H1 (cell line): ENCODE results near the gene HNRNPU. TPM values are rescaled to one million over a fixed set of nuclear protein-coding genes. Genes with fewer than 3 reads are reported as not detected.
A peak's percentile ranks its signal among the peaks of the same experiment; 100 is the strongest.

Source experiments
- CBX5 ChIP-seq: fragments of 300-800, 300-1000 bp; sonication (generic); IDR thresholded peaks from 2 replicates; pipeline ENCODE4 v1.7.1; 2016; ENCODE audit warnings: antibody characterized with exemption, low read length, low read depth
- CHD1 ChIP-seq: IDR thresholded peaks from 2 replicates; pipeline ENCODE4 v1.6.1; 2012; ENCODE audit warnings: low read depth, low read length, improper control_type of control experiment
- FOSL1 ChIP-seq: IDR thresholded peaks from 2 replicates; pipeline ENCODE4 v1.6.1; 2011; ENCODE audit warnings: mild to moderate bottlenecking, low read depth, low read length, moderate library complexity; ENCODE audit not compliant: insufficient read depth
- HDAC2 ChIP-seq, 2 experiments: fragments of 300-600 bp in 1 of 2; sonication (generic) in 1 of 2; IDR thresholded peaks; 2 replicates each; pipeline ENCODE4 v1.6.1; 2011 to 2012; ENCODE audit warnings: low read depth in 2 of 2, low read length in 2 of 2, mild to moderate bottlenecking in 2 of 2, moderate library complexity in 2 of 2, borderline replicate concordance in 1 of 2, inconsistent platforms in 1 of 2
- KDM1A ChIP-seq: fragments of 200-600, 300-600 bp; sonication (generic); IDR thresholded peaks from 2 replicates; pipeline ENCODE4 v1.7.1; 2016; ENCODE audit warnings: mild to moderate bottlenecking, low read length, borderline replicate concordance
- KDM5A ChIP-seq: fragments of 200-600 bp; IDR thresholded peaks from 2 replicates; pipeline ENCODE4 v1.7.1; 2012; ENCODE audit warnings: mild to moderate bottlenecking, low read length, inconsistent platforms, mixed read lengths
- PHF8 ChIP-seq: fragments of 200-600 bp; sonication (generic); conservative IDR thresholded peaks from 2 replicates; pipeline ENCODE4 v1.7.1; 2012; ENCODE audit warnings: low read depth, mild to moderate bottlenecking, inconsistent platforms, low read length, moderate library complexity
- SP4 ChIP-seq: IDR thresholded peaks from 2 replicates; pipeline ENCODE4 v1.6.1; 2012; ENCODE audit warnings: low read length, inconsistent platforms
- TAF1 ChIP-seq: IDR thresholded peaks from 2 replicates; pipeline ENCODE4 v1.6.1; 2011; ENCODE audit warnings: mild to moderate bottlenecking, low read depth, low read length
- polyA plus RNA-seq, 7 experiments: library from polyadenylated mRNA; depleted of rRNA in 3 of 7; stranded (reverse) in 5 of 7; unstranded in 2 of 7; fragments of >200 nt in 5 of 7; fragments of 200-250 nt in 2 of 7; gene quantifications; 1 replicate in 5 of 7; 2 replicates in 1 of 7; 4 replicates in 1 of 7; pipeline versions ENCODE4 v1.2.1 to v1.2.3, GENCODE V29; 2011 to 2013; ENCODE audit warnings: missing spikeins in 2 of 7, mixed read lengths in 2 of 7
- total RNA-seq: library from RNA; stranded (reverse); fragmentation: NEBNext Ultra II Directional; extraction: Animal tissue kit (Norgen Biotek cat#: 25700); gene quantifications from 2 replicates; pipeline ENCODE4 v1.2.1, GENCODE V29; 2021
- TF ChIP-seq, protein P1 (sequence below): fragments of 300-600 bp; sonication (generic); IDR thresholded peaks from 2 replicates; pipeline ENCODE4 v1.7.1; 2012; ENCODE audit warnings: low read length, moderate library complexity, mild to moderate bottlenecking, inconsistent platforms; ENCODE audit not compliant: insufficient replicate concordance

The HNRNPU gene
- total and polyA plus RNA-seq, 2 of the 8 experiments (the other 6 are each of a cell fraction or from before 2014, with no cell fraction given): 95.6 to 606 TPM

DNA sequence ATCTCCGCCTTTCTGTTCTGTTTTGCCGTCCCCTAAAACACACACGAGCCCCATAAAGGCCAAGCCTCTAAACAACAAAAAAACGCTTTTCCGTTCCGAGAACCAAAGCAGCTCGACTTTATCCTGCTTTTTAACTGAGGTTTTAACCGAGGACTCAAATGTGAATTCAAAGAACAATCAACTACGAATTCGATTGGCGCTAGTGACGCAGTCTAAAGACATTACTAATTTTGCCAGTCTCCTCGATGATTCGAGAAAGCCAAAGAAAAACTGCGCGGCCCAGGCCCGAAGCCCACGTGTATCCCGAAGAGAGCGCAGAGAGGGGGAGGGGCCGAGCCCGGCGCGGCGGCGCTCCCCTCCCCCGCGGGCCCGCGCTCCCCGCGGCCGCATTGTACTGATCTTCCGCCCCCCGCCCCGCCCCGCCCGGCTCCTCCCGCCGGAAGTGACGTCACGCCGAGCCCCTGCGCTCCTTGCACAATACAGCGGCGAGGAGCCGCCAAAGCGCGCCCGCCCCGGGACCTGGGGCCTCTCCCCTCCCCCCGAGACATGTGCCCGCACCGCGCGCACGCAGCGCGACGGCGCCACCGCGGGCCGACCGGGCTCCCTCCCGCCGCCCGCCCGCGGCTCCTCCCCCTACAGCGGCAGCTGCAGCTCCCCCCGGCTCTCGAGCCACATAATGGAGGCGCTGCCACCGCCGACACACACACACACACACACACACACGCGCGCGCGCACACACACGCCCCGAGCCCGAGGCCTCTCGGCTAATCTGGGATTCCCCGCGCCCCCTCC, 1.4 kb downstream of the HNRNPU start (continued):
- TF ChIP-seq, protein P1, sequence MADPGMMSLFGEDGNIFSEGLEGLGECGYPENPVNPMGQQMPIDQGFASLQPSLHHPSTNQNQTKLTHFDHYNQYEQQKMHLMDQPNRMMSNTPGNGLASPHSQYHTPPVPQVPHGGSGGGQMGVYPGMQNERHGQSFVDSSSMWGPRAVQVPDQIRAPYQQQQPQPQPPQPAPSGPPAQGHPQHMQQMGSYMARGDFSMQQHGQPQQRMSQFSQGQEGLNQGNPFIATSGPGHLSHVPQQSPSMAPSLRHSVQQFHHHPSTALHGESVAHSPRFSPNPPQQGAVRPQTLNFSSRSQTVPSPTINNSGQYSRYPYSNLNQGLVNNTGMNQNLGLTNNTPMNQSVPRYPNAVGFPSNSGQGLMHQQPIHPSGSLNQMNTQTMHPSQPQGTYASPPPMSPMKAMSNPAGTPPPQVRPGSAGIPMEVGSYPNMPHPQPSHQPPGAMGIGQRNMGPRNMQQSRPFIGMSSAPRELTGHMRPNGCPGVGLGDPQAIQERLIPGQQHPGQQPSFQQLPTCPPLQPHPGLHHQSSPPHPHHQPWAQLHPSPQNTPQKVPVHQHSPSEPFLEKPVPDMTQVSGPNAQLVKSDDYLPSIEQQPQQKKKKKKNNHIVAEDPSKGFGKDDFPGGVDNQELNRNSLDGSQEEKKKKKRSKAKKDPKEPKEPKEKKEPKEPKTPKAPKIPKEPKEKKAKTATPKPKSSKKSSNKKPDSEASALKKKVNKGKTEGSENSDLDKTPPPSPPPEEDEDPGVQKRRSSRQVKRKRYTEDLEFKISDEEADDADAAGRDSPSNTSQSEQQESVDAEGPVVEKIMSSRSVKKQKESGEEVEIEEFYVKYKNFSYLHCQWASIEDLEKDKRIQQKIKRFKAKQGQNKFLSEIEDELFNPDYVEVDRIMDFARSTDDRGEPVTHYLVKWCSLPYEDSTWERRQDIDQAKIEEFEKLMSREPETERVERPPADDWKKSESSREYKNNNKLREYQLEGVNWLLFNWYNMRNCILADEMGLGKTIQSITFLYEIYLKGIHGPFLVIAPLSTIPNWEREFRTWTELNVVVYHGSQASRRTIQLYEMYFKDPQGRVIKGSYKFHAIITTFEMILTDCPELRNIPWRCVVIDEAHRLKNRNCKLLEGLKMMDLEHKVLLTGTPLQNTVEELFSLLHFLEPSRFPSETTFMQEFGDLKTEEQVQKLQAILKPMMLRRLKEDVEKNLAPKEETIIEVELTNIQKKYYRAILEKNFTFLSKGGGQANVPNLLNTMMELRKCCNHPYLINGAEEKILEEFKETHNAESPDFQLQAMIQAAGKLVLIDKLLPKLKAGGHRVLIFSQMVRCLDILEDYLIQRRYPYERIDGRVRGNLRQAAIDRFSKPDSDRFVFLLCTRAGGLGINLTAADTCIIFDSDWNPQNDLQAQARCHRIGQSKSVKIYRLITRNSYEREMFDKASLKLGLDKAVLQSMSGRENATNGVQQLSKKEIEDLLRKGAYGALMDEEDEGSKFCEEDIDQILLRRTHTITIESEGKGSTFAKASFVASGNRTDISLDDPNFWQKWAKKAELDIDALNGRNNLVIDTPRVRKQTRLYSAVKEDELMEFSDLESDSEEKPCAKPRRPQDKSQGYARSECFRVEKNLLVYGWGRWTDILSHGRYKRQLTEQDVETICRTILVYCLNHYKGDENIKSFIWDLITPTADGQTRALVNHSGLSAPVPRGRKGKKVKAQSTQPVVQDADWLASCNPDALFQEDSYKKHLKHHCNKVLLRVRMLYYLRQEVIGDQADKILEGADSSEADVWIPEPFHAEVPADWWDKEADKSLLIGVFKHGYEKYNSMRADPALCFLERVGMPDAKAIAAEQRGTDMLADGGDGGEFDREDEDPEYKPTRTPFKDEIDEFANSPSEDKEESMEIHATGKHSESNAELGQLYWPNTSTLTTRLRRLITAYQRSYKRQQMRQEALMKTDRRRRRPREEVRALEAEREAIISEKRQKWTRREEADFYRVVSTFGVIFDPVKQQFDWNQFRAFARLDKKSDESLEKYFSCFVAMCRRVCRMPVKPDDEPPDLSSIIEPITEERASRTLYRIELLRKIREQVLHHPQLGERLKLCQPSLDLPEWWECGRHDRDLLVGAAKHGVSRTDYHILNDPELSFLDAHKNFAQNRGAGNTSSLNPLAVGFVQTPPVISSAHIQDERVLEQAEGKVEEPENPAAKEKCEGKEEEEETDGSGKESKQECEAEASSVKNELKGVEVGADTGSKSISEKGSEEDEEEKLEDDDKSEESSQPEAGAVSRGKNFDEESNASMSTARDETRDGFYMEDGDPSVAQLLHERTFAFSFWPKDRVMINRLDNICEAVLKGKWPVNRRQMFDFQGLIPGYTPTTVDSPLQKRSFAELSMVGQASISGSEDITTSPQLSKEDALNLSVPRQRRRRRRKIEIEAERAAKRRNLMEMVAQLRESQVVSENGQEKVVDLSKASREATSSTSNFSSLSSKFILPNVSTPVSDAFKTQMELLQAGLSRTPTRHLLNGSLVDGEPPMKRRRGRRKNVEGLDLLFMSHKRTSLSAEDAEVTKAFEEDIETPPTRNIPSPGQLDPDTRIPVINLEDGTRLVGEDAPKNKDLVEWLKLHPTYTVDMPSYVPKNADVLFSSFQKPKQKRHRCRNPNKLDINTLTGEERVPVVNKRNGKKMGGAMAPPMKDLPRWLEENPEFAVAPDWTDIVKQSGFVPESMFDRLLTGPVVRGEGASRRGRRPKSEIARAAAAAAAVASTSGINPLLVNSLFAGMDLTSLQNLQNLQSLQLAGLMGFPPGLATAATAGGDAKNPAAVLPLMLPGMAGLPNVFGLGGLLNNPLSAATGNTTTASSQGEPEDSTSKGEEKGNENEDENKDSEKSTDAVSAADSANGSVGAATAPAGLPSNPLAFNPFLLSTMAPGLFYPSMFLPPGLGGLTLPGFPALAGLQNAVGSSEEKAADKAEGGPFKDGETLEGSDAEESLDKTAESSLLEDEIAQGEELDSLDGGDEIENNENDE: no peak
- TF ChIP-seq TAF1 (peak; percentile 82), PHF8 (no peak), FOSL1 (0 out of 2 replicates have a peak, but pooled peaks have one; percentile 8), CHD1 (no peak), CBX5 (no peak), SP4 (no peak), HDAC2 (IDR thresholded peaks at IDR 0.05; ENCODE audit: borderline replicate concordance in 1 of 2, low read depth in 2 of 2, low read length in 2 of 2) (peak in 1 of 2 experiments; percentile 65; a peak in 1 of 4 replicates), KDM1A (no peak), KDM5A (no peak)
